NCI-H345 treated with DMSO at 0.1 percent for 48 hours (cell line): ENCODE measurements around the gene PTCD3.

ENCODE experiments used
- DNase-seq: peaks from one replicate; lab custom pipeline; 2025; ENCODE audit not compliant: unreplicated experiment; lab: John Stamatoyannopoulos, UW

Gene PTCD3

GRCh38 chr2:86081724-86082123, 24.3 kb upstream of the PTCD3 start:
- DNase-seq = no peak

- DNase-seq = no peak
These were observed 23.3 kb upstream of the PTCD3 start for GRCh38 chr2:86082756-86083155.

- no peak for DNase-seq
These were observed 17.8 kb upstream of the PTCD3 start for GRCh38 chr2:86087936-86088850.

- no peak for DNase-seq
These were observed 11.8 kb upstream of the PTCD3 start for GRCh38 chr2:86094229-86094628.

GRCh38 chr2:86097114-86097896, 8.7 kb upstream of the PTCD3 start:
- no peak for DNase-seq

- DNase-seq = no peak
These were observed 8.1 kb upstream of the PTCD3 start for GRCh38 chr2:86097913-86098312.

GRCh38 chr2:86102157-86102556, 3.9 kb upstream of the PTCD3 start:
- no peak for DNase-seq

GRCh38 chr2:86105252-86105968, 625 bp upstream of the PTCD3 start, which contains the start of gene POLR1A:
TSS of gene POLR1A (minus strand) at chr2:86105886. CDS start at chr2:86105776, 110 bp downstream.
- DNase-seq = peak; percentile 98

- DNase-seq = no peak
These were observed 996 bp downstream of the PTCD3 start for GRCh38 chr2:86107031-86107430.

GRCh38 chr2:86118130-86118529, 12.1 kb downstream of the PTCD3 start:
- no peak for DNase-seq

GRCh38 chr2:86123328-86123925, 17.4 kb downstream of the PTCD3 start:
- no peak for DNase-seq

- DNase-seq = no peak
These were observed 18.6 kb downstream of the PTCD3 start for GRCh38 chr2:86124683-86125082.

GRCh38 chr2:86134709-86135108, 28.7 kb downstream of the PTCD3 start:
- no peak for DNase-seq

GRCh38 chr2:86135653-86136052, 29.6 kb downstream of the PTCD3 start:
- no peak for DNase-seq

- DNase-seq = no peak
These were observed 30.1 kb downstream of the PTCD3 start for GRCh38 chr2:86136141-86136540.

GRCh38 chr2:86138736-86139625, 32.9 kb downstream of the PTCD3 start:
- DNase-seq = no peak

GRCh38 chr2:86139981-86140380, 33.9 kb downstream of the PTCD3 start:
- no peak for DNase-seq

GRCh38 chr2:86140969-86141392, 34.9 kb downstream of the PTCD3 start:
- no peak for DNase-seq

GRCh38 chr2:86142436-86143257, 36.6 kb downstream of the PTCD3 start:
- DNase-seq = no peak
